ENCODE data around the gene IL21.
"Not testable (repeated sequence)": the region's sequence is repeated elsewhere in the genome, so short reads cannot be mapped to it uniquely, and the experiment has no call there.

Gene IL21

GRCh38 chr4:122621016-122621507 is at the start of gene IL21:
Gene IL21, minus strand, starts transcription at chr4:122621066. Its CDS starts 55 bp downstream, at chr4:122621011.
- FAIRE-seq: no peak

GRCh38 chr4:122669911-122670738 is 49.3 kb upstream of the IL21 start:
- FAIRE-seq: no peak

- no peak for FAIRE-seq
These were observed 47.4 kb upstream of the IL21 start for GRCh38 chr4:122668241-122668640.

GRCh38 chr4:122666527-122667245 is 45.8 kb upstream of the IL21 start:
- FAIRE-seq: no peak

GRCh38 chr4:122665161-122665929 is 44.5 kb upstream of the IL21 start:
- FAIRE-seq: no peak

GRCh38 chr4:122663814-122664610 is 43.1 kb upstream of the IL21 start:
- no peak for FAIRE-seq

- no peak for FAIRE-seq
These were observed 42.4 kb upstream of the IL21 start for GRCh38 chr4:122663291-122663690.

GRCh38 chr4:122662701-122663100 is 41.8 kb upstream of the IL21 start:
- FAIRE-seq: no peak

- FAIRE-seq: no peak
These were observed 40.6 kb upstream of the IL21 start for GRCh38 chr4:122661176-122662160.

- no peak for FAIRE-seq
These were observed 38.0 kb upstream of the IL21 start for GRCh38 chr4:122658818-122659295.

- no peak for FAIRE-seq
These were observed 37.5 kb upstream of the IL21 start for GRCh38 chr4:122658377-122658776.

GRCh38 chr4:122657553-122657952 is 36.7 kb upstream of the IL21 start:
- no peak for FAIRE-seq

GRCh38 chr4:122656583-122656982 is 35.7 kb upstream of the IL21 start:
- FAIRE-seq: not testable (repeated sequence)

GRCh38 chr4:122652379-122652778 is 31.5 kb upstream of the IL21 start:
- no peak for FAIRE-seq

GRCh38 chr4:122650148-122650547 is 29.3 kb upstream of the IL21 start:
- FAIRE-seq: no peak

GRCh38 chr4:122647656-122648055 is 26.8 kb upstream of the IL21 start:
- no peak for FAIRE-seq

- no peak for FAIRE-seq
These were observed 22.4 kb upstream of the IL21 start for GRCh38 chr4:122643257-122643656.

- FAIRE-seq: no peak
These were observed 18.3 kb upstream of the IL21 start for GRCh38 chr4:122639181-122639580.

GRCh38 chr4:122636697-122637096 is 15.8 kb upstream of the IL21 start:
- no peak for FAIRE-seq

GRCh38 chr4:122635205-122635604 is 14.3 kb upstream of the IL21 start:
- no peak for FAIRE-seq

- no peak for FAIRE-seq
These were observed 12.3 kb upstream of the IL21 start for GRCh38 chr4:122633211-122633610.

Data from colon (tissue), 2 donors.